IPS DF 6.9 (cell line): ENCODE measurements around the gene LRRFIP1.
A peak's percentile ranks its signal among the peaks of the same experiment; 100 is the strongest.
"Not testable (repeated sequence)": the region's sequence is repeated elsewhere in the genome, so short reads cannot be mapped to it uniquely, and the experiment has no call there.

Source experiments
- DNase-seq: peaks from one replicate; pipeline ENCODE4 v3.0.0-alpha.2; 2013; ENCODE audit warnings: low read depth, low spot score
- H3K27ac ChIP-seq: one replicate; pipeline ENCODE4 v1.5.1; 2013; ENCODE audit warnings: low read length, control low read depth
- H3K27me3 ChIP-seq: 2 replicates; pipeline ENCODE4 v1.6.1; 2013; ENCODE audit warnings: mild to moderate bottlenecking, low read length; ENCODE audit not compliant: control insufficient read depth, insufficient read depth
- H3K36me3 ChIP-seq: 2 replicates; pipeline ENCODE4 v1.6.1; 2013; ENCODE audit warnings: low read length; ENCODE audit not compliant: control insufficient read depth, insufficient read depth
- H3K4me1 ChIP-seq: 2 replicates; pipeline ENCODE4 v1.6.1; 2013; ENCODE audit warnings: low read length; ENCODE audit not compliant: control insufficient read depth, insufficient read depth
- H3K4me3 ChIP-seq: 2 replicates; pipeline ENCODE4 v1.5.1; 2013; ENCODE audit warnings: mild to moderate bottlenecking, low read length
- H3K9me3 ChIP-seq: 2 replicates; pipeline ENCODE4 v1.6.1; 2013; ENCODE audit warnings: low read length, inconsistent platforms; ENCODE audit not compliant: control insufficient read depth, insufficient read depth
- WGBS: extraction: QIAGEN DNeasy Blood & Tissue Kit; methylation state at CpG from one replicate; pipeline ENCODE4 v1.1.7; 2013; ENCODE audit warnings: mixed read lengths, missing lambda C conversion rate; ENCODE audit not compliant: insufficient read length, insufficient coverage; 5-methylcytosine and 5-hydroxymethylcytosine counted together

LRRFIP1 gene

GRCh38 chr2:237591141-237591881, 36.1 kb upstream of the LRRFIP1 start:
- Histone ChIP-seq H3K4me3 (peak overlapping the region; percentile 35; the same call in 1 of the 2 replicates), H3K27ac (no peak overlapping the region), H3K4me1 (peaks cover 13% of the 10 kb centered on the region), H3K9me3 (no peaks in the 10 kb centered on the region), H3K36me3 (no peaks in the 10 kb centered on the region), H3K27me3 (no peaks in the 10 kb centered on the region)
- DNase-seq, result no peak
- WGBS, result no CpG with 5 or more reads among the region's 19 CpGs

DNA sequence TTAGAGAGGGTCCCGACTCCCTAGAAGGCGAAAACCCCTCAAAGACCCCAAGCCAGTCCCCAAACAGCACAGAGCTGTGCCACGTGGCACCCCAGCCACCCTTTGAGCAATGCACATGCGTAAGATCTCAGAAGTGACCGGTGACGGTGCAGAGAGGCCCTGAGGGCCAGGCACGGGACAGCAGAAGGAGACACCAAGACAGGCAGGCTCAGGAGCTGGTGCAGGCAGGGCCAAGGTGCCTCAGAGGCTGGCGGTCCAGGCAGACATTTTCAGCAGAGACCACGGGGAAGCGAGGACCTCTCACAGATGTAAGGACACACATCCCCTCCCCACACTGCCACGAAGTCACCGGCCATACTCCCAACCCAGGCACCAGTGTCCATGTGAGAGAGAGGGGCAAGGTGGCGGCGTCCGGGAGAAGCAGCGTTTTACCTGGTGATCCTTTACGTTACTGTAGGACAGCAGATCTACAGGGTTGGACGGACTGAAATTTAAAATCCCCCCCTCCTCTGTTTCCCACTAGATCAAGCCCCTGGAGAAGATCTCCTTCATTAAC, 34.9 kb upstream of the LRRFIP1 start:
- WGBS, result no CpG with 5 or more reads among the region's 18 CpGs
- Histone ChIP-seq H3K36me3 (no peaks in the 10 kb centered on the region), H3K27me3 (no peaks in the 10 kb centered on the region), H3K27ac (no peak overlapping the region), H3K4me3 (no peak overlapping the region), H3K4me1 (peaks cover 13% of the 10 kb centered on the region), H3K9me3 (no peaks in the 10 kb centered on the region)
- no peak for DNase-seq

DNA sequence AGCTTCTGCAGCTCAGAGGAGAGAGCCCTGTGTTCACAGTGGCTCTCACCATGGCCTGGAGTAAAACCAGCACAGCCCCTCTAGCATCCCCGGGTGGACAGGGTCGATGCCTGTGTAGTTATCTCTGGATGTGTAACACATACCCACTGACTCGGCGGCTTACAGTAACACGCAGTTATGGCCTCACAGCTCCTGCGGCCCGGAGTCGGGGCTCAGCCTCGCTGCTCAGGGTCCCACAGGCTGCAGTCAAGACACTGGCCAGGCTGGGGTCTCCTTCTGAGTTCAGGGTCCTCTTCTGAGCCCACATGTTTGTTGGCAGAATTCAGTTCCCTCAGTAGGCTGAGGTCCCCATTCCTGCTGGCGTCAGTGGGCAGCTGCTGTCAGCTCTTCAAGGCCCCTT, 34.4 kb upstream of the LRRFIP1 start:
- Histone ChIP-seq H3K9me3 (no peaks in the 10 kb centered on the region), H3K4me3 (no peak overlapping the region), H3K27me3 (no peaks in the 10 kb centered on the region), H3K36me3 (no peaks in the 10 kb centered on the region), H3K4me1 (peaks cover 16% of the 10 kb centered on the region), H3K27ac (no peak overlapping the region)
- WGBS, result no CpG with 5 or more reads among the region's 10 CpGs
- DNase-seq, result no peak

GRCh38 chr2:237593596-237594320, 33.6 kb upstream of the LRRFIP1 start:
- no peak for DNase-seq
- no CpG with 5 or more reads among the region's 17 CpGs for WGBS
- no peaks in the 10 kb centered on the region for H3K9me3 ChIP-seq
- no peak overlapping the region for H3K4me3 ChIP-seq
- no peaks in the 10 kb centered on the region for H3K27me3 ChIP-seq
- H3K27ac ChIP-seq, result no peak overlapping the region
- H3K4me1 ChIP-seq, result peaks cover 16% of the 10 kb centered on the region
- no peaks in the 10 kb centered on the region for H3K36me3 ChIP-seq

GRCh38 chr2:237594514-237594871, 32.9 kb upstream of the LRRFIP1 start:
- Histone ChIP-seq H3K36me3 (no peaks in the 10 kb centered on the region), H3K4me1 (peaks cover 16% of the 10 kb centered on the region), H3K27me3 (no peaks in the 10 kb centered on the region), H3K4me3 (no peak overlapping the region), H3K9me3 (no peaks in the 10 kb centered on the region), H3K27ac (no peak overlapping the region)
- no peak for DNase-seq
- no CpG with 5 or more reads among the region's 5 CpGs for WGBS

GRCh38 chr2:237595829-237596519, 31.4 kb upstream of the LRRFIP1 start:
- H3K27ac ChIP-seq, H3K4me3 ChIP-seq, DNase-seq, H3K27me3 ChIP-seq, H3K36me3 ChIP-seq, H3K9me3 ChIP-seq: not testable (repeated sequence)
- no CpG with 5 or more reads among the region's 5 CpGs for WGBS
- peaks cover 16% of the 10 kb centered on the region for H3K4me1 ChIP-seq

GRCh38 chr2:237596520-237597195, 30.7 kb upstream of the LRRFIP1 start:
- no CpG with 5 or more reads among the region's 13 CpGs for WGBS
- Histone ChIP-seq H3K27me3 (no peaks in the 10 kb centered on the region), H3K27ac (no peak overlapping the region), H3K4me3 (no peak overlapping the region), H3K9me3 (no peaks in the 10 kb centered on the region), H3K4me1 (peaks cover 19% of the 10 kb centered on the region), H3K36me3 (no peaks in the 10 kb centered on the region)
- no peak for DNase-seq

DNA sequence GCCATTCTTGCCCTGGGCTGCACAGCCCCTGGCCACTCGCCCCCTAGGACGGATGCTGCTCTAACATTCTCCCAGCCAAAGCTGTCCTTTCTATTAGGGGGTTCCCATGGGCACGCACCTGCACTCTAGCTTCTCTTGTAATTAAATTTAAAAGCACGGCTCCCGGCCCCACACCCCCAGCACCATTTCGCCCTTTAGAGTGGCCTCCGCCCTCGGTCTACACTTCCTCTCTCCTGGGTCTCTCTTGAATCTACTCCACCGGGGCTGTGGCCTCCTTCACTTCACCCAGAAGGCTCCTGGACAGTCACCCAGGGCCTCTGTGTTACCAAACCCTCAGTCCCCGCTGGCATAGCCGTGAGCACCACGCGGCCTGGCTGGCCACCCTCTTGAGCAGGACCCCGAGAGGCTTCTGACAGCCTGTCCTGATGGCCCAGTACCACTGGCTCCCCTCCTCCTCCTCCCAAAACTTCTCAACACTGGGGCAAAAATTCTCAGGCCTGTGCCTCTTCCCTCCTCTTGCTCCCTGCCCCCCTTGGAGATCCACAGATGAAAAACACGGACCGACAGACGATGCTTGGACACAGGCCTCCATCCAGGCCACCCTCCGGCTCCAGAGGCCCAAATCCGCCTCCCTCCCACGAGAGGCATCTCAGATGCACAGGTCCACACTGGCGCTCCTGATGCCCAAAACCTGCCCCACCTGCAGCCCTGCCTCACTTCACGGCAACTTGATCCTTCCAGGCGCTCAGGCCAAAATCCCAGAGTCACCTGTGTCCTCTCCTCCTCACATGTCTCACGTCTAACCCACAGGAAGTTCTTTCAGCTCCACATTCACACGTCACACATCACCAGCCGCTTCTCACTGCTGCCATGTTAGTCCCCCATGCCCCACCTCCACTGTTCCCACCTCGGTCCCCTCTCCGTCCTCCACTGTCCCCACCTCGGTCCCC, 29.9 kb upstream of the LRRFIP1 start:
- no CpG with 5 or more reads among the region's 29 CpGs for WGBS
- H3K9me3 ChIP-seq, result no peaks in the 10 kb centered on the region
- peaks cover 21% of the 10 kb centered on the region for H3K4me1 ChIP-seq
- H3K36me3 ChIP-seq, result no peaks in the 10 kb centered on the region
- H3K4me3 ChIP-seq, result no peak overlapping the region
- H3K27ac ChIP-seq, result no peak overlapping the region
- no peak for DNase-seq
- H3K27me3 ChIP-seq, result no peaks in the 10 kb centered on the region

GRCh38 chr2:237598468-237599208, 28.7 kb upstream of the LRRFIP1 start:
- H3K36me3 ChIP-seq, result no peaks in the 10 kb centered on the region
- H3K4me1 ChIP-seq, result peaks cover 19% of the 10 kb centered on the region
- no peak overlapping the region for H3K4me3 ChIP-seq
- no peak for DNase-seq
- H3K27ac ChIP-seq, result no peak overlapping the region
- H3K27me3 ChIP-seq, result no peaks in the 10 kb centered on the region
- no CpG with 5 or more reads among the region's 14 CpGs for WGBS
- no peaks in the 10 kb centered on the region for H3K9me3 ChIP-seq
